Astrocyte of the cerebellum (primary cell): ENCODE results near the gene KPRP.

Experiments
- DNase-seq: peaks from one replicate; pipeline ENCODE4 v3.0.0-alpha.2; 2011; ENCODE audit warnings: low read depth
- H3K4me3 ChIP-seq: 2 replicates; pipeline ENCODE4 v1.5.1; 2011; ENCODE audit warnings: mild to moderate bottlenecking, low read depth, low read length, moderate library complexity
- CTCF ChIP-seq: IDR thresholded peaks from 2 replicates; pipeline ENCODE4 v1.5.1; 2012; ENCODE audit warnings: low read length, low read depth, moderate library complexity, mild to moderate bottlenecking; ENCODE audit errors: missing control alignments
- in situ Hi-C: cut with HindIII; loops from 2 replicates; pipeline ENCODE4 v1.10.0; 2017; ENCODE audit warnings: low sequenced_read_pairs

The KPRP gene

DNA sequence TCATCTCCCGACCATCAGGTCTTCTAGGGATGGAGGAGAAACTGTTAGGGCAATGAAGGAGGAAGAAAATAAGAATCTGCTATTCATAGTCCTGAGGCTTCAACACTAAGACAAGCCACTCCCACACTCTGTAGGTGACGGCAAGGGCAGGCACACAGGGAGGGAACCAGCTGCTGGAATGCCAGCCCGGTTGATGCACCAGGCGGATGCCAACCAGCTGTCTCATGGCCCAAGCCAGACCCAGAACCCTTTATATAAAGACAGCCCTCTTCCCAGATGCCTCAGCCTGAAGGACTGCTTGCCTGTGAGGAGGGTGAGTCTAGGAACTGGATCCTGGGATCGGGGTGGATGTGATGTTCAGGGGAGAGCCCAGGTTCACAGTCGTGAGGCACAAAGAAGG lies at the start of gene KPRP:
KPRP (plus strand) TSS at position 279 of the 400 bp plus-strand sequence. CDS start 1,564 bp downstream, outside the sequence.
- no peak within 1 kb of the TSS for H3K4me3 ChIP-seq

GRCh38 chr1:152718238-152718637 lies 39.6 kb upstream of the KPRP start:
- DNase-seq: no peak
- TF ChIP-seq CTCF: no peak
- in situ Hi-C loops: no loop called here
- H3K4me3 ChIP-seq: no peak overlapping the region

More for the DNA sequence above, at the start of gene KPRP:
- in situ Hi-C loops: no loop called here
- no peak for TF ChIP-seq CTCF
- DNase-seq: no peak

GRCh38 chr1:152725261-152725660 lies 32.6 kb upstream of the KPRP start:
- no peak overlapping the region for H3K4me3 ChIP-seq
- TF ChIP-seq CTCF: no peak
- in situ Hi-C loops: no loop called here
- DNase-seq: no peak

DNA sequence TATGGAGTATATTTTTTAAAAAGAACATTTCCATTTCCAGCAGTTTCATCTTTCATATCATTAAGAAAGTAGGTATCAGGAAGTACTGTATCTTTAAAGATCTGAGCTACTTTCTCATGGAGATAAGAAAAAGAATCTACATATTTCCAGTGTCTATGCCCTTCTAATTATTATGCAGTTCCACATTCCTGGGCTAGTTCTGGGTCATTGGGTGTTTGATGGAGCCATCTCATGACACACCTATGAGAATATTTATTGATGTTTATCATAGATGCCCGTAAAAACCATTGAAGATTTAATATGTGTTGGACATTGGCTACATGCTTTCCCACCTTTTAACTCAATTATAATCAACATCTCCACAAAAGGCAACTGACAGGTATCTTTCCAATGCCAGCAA lies 28.8 kb upstream of the KPRP start:
- in situ Hi-C loops: no loop called here
- TF ChIP-seq CTCF: no peak
- DNase-seq: no peak
- H3K4me3 ChIP-seq: no peak overlapping the region

DNA sequence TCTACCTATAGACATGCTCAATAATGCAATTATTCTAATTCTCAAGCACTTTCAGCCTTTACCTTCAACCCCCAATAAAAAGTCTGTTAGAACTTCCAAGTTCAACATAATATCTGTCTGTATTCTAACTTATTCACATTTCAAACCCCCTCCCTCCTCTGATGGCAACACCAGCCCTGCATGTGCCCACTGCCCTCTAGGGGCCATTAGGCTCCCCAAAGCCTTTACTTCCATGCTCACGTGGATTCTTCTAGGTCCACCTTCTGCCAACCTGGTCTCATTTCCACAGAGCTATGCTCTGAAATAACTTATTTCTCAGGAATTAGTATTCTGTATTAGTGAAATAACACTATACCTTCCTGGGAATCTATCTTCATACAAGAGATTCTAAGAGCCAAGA lies 22.2 kb upstream of the KPRP start:
- no peak for TF ChIP-seq CTCF
- no peak overlapping the region for H3K4me3 ChIP-seq
- in situ Hi-C loops: no loop called here
- DNase-seq: no peak

- no peak overlapping the region for H3K4me3 ChIP-seq
- in situ Hi-C loops: no loop called here
- no peak for TF ChIP-seq CTCF
- no peak for DNase-seq
These were observed 19.8 kb upstream of the KPRP start for GRCh38 chr1:152737997-152738396.

GRCh38 chr1:152739841-152740240 lies 18.0 kb upstream of the KPRP start:
- no peak overlapping the region for H3K4me3 ChIP-seq
- in situ Hi-C loops: no loop called here
- DNase-seq: no peak
- TF ChIP-seq CTCF: no peak
